Prostate gland (tissue), 2 donors: ENCODE results near the gene TPRG1L.

Experiments
- CTCF ChIP-seq, 4 experiments: fragments of 200-600 bp in 2 of 4; fragments of 450-650 bp in 2 of 4; sonication (generic) in 2 of 4; IDR thresholded peaks; 1 replicate in 3 of 4; 2 replicates in 1 of 4; pipeline ENCODE4 v1.5.1; 2016 to 2019; ENCODE audit warnings: antibody characterized with exemption in 4 of 4, mild to moderate bottlenecking in 2 of 4, moderate library complexity in 2 of 4
- POLR2AphosphoS5 ChIP-seq: sonication (generic); formaldehyde crosslinking; IDR thresholded peaks from one replicate; pipeline ENCODE4 v1.6.1; 2017; ENCODE audit warnings: antibody characterized with exemption

- TF ChIP-seq POLR2AphosphoS5 (no peak), CTCF (IDR thresholded peaks at IDR 0.05) (no peak)
These were observed 3.6 kb downstream of the TPRG1L start for GRCh38 chr1:3628445-3628844.
